Transverse colon (tissue), 4 donors: ENCODE data around the gene MTMR3. TPM values are rescaled to one million over a fixed set of nuclear protein-coding genes. Genes with fewer than 3 reads are reported as not detected.
"Not testable (repeated sequence)": the region's sequence is repeated elsewhere in the genome, so short reads cannot be mapped to it uniquely, and the experiment has no call there.

Source experiments
- DNase-seq: peaks from one replicate; pipeline ENCODE4 v3.0.0-alpha.2; 2019
- H3K27ac ChIP-seq, 4 donors: fragments of 200-600 bp; sonication (generic); 2 replicates each; pipeline ENCODE4 v1.5.1; 2016 to 2018; ENCODE audit warnings: inconsistent platforms in 4 of 4
- H3K27me3 ChIP-seq: fragments of 200-600 bp; sonication (generic); 2 replicates; pipeline ENCODE4 v1.5.1; 2017; ENCODE audit warnings: inconsistent platforms
- H3K36me3 ChIP-seq, 4 donors: fragments of 200-600 bp; sonication (generic); 2 replicates each; pipeline ENCODE4 v1.5.1; 2017 to 2019; ENCODE audit warnings: inconsistent platforms in 4 of 4
- H3K4me1 ChIP-seq, 4 donors: fragments of 200-600 bp; sonication (generic); 2 replicates each; pipeline ENCODE4 v1.5.1; 2017 to 2020; ENCODE audit warnings: inconsistent platforms in 4 of 4
- H3K4me3 ChIP-seq, 4 donors: fragments of 200-600 bp; sonication (generic); 1 replicate in 1 of 4; 2 replicates in 3 of 4; pipeline versions ENCODE4 v1.5.1 to v1.6.1; 2017 to 2019; ENCODE audit warnings: inconsistent platforms in 4 of 4
- H3K9me3 ChIP-seq, 2 donors: fragments of 200-600 bp; sonication (generic); 2 replicates each; pipeline ENCODE4 v1.5.1; 2017 to 2019; ENCODE audit warnings: inconsistent platforms in 2 of 2
- CTCF ChIP-seq, 5 experiments: fragments of 200-600 bp in 3 of 5; fragments of 450-650 bp in 2 of 5; sonication (generic) in 3 of 5; IDR thresholded peaks; 1 replicate in 2 of 5; 2 replicates in 3 of 5; pipeline ENCODE4 v1.5.1; 2016 to 2017; ENCODE audit warnings: antibody characterized with exemption in 5 of 5, inconsistent platforms in 3 of 5, mild to moderate bottlenecking in 2 of 5, moderate library complexity in 1 of 5
- EP300 ChIP-seq: sonication (generic); formaldehyde crosslinking; IDR thresholded peaks from one replicate; pipeline ENCODE4 v1.6.1; 2017; ENCODE audit warnings: antibody characterized with exemption, low read depth
- POLR2A ChIP-seq: fragments of 450-650 bp; IDR thresholded peaks from one replicate; pipeline ENCODE4 v1.6.1; 2016; ENCODE audit warnings: antibody characterized with exemption, mild to moderate bottlenecking, moderate library complexity
- POLR2AphosphoS5 ChIP-seq, 3 donors: sonication (generic); formaldehyde crosslinking; IDR thresholded peaks; one replicate each; pipeline ENCODE4 v1.6.1; 2016; ENCODE audit warnings: antibody characterized with exemption in 3 of 3
- WGBS, 2 donors: methylation state at CpG; one replicate each; pipeline ENCODE4 v1.1.5; 2018; ENCODE audit warnings: low coverage in 1 of 2; 5-methylcytosine and 5-hydroxymethylcytosine counted together
- in situ Hi-C, 4 donors: fragments of 200-750 bp; cut with MboI; loops; one replicate each; pipeline versions ENCODE4 v1.15.0 to v1.15.1; 2017; ENCODE audit warnings: low sequenced_read_pairs in 3 of 4, low pct_ligation_motif_present in 1 of 4, low pct_unique_long_range_greater_than_20kb in 1 of 4
- intact Hi-C: fragments of 100-400 bp; cut with DNase I; formaldehyde crosslinking; loops from one replicate; pipeline ENCODE4 v1.15.1; 2023; ENCODE audit warnings: low total_unique reads
- total RNA-seq, 4 donors: library from RNA; depleted of rRNA; stranded (reverse); fragments of >200 nt; gene quantifications; one replicate each; pipeline ENCODE4 v1.1.0, GENCODE V29; 2016

Gene MTMR3
- total RNA-seq, 4 donors from 2014 or later, result 52.5 to 92.7 (median 70.2) TPM

- WGBS, 2 donors, result 94 to 95% methylated on average over 2 of the region's 2 CpGs
- Histone ChIP-seq H3K9me3 (no peaks in the 10 kb centered on the region), H3K27me3 (no peaks in the 10 kb centered on the region), H3K27ac (no peak overlapping the region), H3K4me1 (no peaks in the 10 kb centered on the region), H3K36me3 (no peaks in the 10 kb centered on the region), H3K4me3 (no peak overlapping the region)
- no peak for TF ChIP-seq POLR2AphosphoS5 (IDR thresholded peaks at IDR 0.05)
- TF ChIP-seq POLR2A, result no peak
- no peak for TF ChIP-seq CTCF (IDR thresholded peaks at IDR 0.05)
- no peak for DNase-seq
- intact Hi-C loops (no loop called here), in situ Hi-C loops (no loop called here)
These were observed 21.2 kb upstream of the MTMR3 start for GRCh38 chr22:29861672-29862297.

DNA sequence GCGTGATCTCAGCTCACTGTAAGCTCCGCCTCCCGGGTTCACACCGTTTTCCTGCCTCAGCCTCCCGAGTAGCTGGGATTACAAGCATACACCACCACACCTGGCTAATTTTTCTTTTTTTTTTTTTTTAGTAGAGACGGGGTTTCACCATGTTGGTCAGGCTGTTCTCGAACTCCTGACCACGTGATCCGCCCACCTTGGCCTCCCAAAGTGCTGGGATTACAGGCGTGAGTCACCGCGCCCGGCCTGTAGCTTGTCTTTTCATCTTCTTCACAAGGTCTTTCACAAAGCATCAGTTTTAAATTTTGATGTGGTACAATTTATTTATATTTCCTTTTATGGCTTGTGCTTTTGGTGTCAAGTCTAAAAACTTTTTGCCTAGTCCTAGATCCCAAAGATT is 17.4 kb upstream of the MTMR3 start:
- intact Hi-C loops, H3K27ac ChIP-seq, H3K4me1 ChIP-seq, DNase-seq, H3K36me3 ChIP-seq, H3K4me3 ChIP-seq, in situ Hi-C loops, H3K9me3 ChIP-seq, H3K27me3 ChIP-seq: not testable (repeated sequence)
- 85 to 90% methylated on average over 13 of the region's 13 CpGs for WGBS, 2 donors

GRCh38 chr22:29867260-29867659 is 15.7 kb upstream of the MTMR3 start:
- no peak for DNase-seq
- intact Hi-C loops (no loop called here), in situ Hi-C loops (no loop called here)
- no peak overlapping the region for H3K27ac ChIP-seq
- no peaks in the 10 kb centered on the region for H3K27me3 ChIP-seq
- no peaks in the 10 kb centered on the region for H3K9me3 ChIP-seq
- H3K4me3 ChIP-seq, result no peak overlapping the region
- H3K4me1 ChIP-seq, result peaks cover 0 to 6% (median 0%) of the 10 kb centered on the region in 4 donors
- no peaks in the 10 kb centered on the region for H3K36me3 ChIP-seq
- no peak for TF ChIP-seq EP300
- no peak for TF ChIP-seq POLR2A
- TF ChIP-seq POLR2AphosphoS5 (IDR thresholded peaks at IDR 0.05), result no peak
- TF ChIP-seq CTCF (IDR thresholded peaks at IDR 0.05), result no peak

DNA sequence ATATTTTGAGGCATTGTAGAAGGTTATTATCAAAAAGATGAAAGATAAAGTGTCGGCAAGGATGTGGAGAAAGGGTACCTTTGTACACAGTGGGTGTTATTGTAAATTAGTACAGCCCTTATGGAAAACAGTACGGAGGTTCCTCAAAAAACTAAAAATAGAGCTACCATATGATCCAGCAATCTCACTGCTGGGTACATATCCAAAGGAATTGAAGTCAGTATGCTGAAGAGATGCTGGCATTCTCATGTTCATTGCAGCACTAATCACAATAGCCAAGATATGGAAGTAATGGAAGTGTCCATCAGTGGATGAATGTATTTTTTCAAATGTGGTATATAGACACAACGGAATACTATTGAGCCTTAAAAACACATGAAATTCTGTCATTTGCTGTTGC is 15.1 kb upstream of the MTMR3 start:
- in situ Hi-C loops (no loop called here), intact Hi-C loops (no loop called here)

More for the DNA sequence above, 15.1 kb upstream of the MTMR3 start:
- no peaks in the 10 kb centered on the region for H3K27me3 ChIP-seq
- no peaks in the 10 kb centered on the region for H3K9me3 ChIP-seq
- no peak overlapping the region for H3K27ac ChIP-seq
- 83 to 95% methylated on average over 2 to 3 of the region's 3 CpGs for WGBS, 2 donors
- DNase-seq, result no peak
- H3K36me3 ChIP-seq, result no peaks in the 10 kb centered on the region
- TF ChIP-seq POLR2AphosphoS5 (IDR thresholded peaks at IDR 0.05) (no peak), EP300 (no peak), CTCF (IDR thresholded peaks at IDR 0.05) (no peak), POLR2A (no peak)
- H3K4me3 ChIP-seq, result no peak overlapping the region
- peaks cover 0 to 7% (median 0%) of the 10 kb centered on the region in 4 donors for H3K4me1 ChIP-seq
